ENCODE data around the gene DBN1.
A peak's percentile ranks its signal among the peaks of the same experiment; 100 is the strongest.
"Not testable (repeated sequence)": the region's sequence is repeated elsewhere in the genome, so short reads cannot be mapped to it uniquely, and the experiment has no call there.

DBN1 gene

DNA sequence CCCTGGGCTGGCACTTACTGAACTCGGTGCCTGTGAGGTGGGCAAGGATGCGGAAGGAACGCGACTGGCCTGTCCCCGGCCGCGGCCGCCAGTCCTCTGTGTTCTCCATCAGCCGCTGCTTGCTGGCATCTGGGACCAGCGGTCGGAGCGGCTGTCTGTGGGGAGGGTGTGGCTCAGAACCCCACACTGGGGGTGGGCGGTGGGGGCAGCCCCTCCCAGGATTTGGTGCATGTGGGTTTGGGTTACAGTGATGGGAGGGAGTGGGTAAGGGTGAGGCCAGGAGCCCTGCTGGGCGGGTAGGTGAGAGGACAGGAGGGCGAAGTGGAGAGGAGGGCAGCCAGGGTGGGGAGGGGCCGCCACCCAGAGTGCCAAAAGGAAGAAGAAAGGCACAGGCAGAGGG is 17.6 kb upstream of the DBN1 start:
- no peak for DNase-seq

DNA sequence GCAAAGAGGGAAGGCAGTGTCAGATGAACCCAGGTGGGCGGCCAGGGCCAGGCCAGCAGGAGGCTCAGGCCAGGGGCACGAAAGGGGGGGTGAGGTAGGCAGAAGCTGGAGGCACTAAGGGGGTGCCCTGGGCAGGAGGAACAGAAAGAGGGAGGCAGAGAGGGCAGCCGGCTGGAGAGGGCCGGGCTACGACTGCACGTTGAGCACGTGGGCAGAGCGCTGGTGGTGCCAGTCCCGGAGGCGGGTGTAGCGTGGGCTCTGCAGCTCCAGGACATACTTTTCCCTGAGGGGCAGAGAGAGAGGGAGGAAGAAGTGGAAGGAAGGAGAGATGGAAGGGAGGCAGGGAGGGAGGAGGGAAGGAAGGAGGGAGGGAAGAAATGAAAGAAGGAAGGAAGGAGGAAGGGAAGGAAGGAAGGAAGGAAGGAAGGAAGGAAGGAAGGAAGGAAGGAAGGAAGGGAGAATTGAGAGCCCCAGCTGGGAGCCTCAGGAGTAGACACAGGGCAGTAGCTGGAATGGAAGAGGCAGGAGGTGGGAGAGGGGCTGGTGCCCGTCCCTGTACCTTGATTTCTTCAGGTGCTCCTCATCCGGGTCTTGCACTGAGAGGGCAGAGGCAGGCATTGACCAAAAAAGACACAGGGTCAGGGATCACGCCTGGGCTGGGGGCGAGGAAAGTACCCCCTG is 17.0 kb upstream of the DBN1 start:
- DNase-seq: no peak

DNA sequence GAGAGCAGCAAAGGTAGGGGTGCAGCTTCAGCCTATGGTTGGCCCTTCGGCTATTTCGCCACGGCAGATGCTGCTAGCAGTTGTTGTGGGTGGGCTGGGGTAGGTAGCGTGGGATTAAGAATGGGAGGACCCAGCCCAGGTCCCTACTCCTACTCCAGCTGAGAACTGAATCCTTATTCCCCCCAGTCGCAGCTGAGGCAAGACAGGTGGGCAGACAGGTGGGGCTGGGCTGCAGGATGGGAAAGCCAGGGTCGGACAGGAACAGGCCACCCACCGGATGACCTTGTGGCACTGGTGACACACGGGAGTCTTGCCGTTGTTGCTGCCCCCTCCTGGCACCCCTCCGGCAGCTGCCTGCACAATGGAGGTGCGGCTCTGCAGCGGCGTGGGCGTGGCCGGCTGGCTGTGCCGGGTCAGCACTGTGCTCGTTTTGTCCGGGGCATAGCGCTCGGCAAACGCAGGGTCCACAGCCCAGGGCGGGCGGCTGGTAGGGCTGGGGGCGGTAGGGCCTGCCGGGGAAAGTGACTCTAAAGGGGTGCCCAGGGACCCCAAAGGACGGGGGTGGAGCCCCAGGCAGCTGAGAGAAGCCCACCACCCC is 15.8 kb upstream of the DBN1 start:
- no peak for DNase-seq

DNA sequence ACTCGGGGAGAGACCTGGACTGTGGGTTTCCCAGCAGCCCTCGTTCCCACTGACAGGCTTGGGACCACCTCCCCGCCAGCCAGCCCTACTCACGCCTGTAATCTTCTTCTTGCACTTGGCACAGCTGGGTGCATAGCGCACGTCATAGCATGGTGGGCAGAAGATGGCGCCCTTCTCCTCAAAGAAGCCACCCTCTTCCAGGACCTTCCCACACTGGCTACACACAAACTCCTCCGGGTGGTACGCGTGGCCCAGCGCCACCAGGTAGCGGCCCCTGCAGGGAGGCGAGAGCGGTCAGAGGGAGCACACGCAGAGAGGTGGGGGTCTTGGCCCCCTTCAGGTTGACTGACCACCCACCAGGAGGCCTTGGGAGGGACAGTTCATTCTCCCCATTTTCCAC is 14.5 kb upstream of the DBN1 start:
- no peak for DNase-seq

DNA sequence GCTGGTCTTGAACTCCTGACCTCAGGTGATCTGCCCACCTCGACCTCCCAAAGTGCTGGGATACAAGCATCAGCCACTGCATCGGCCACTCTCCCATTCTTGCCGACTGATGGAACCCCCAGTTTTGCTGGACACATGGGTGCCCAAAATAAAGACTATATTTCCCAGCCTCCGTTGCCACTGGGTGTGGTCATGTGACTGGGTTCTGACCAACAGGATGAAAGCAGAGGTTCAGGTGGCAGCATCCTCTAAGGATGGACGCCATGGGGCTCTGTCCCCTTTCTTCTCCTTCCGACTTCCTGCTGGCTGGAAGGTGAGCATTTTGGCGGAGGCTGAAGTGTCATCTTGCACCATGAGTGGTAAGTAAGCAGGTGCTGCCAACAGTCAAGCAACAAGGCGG is 13.7 kb upstream of the DBN1 start:
- DNase-seq: no peak

DNA sequence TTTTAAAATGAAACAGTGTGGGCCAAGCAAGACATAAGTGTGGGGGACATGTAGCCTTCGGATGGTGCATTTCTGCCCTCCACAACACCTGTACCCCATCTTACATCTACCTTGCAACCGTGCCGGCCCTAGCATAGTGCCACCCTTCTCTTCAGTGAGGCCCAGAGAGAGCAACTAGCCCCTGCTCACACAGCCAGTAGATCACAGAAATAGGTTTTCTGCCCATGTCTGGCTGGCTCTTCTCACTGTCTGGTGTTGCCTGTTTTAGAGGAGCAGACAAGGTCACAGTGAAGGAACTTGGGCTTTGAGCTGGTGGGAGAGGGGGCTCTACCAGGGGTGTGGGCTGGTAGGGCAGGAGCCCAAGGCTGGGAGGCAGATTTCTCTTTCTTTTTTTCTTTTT is 12.8 kb upstream of the DBN1 start:
- DNase-seq: no peak

DNA sequence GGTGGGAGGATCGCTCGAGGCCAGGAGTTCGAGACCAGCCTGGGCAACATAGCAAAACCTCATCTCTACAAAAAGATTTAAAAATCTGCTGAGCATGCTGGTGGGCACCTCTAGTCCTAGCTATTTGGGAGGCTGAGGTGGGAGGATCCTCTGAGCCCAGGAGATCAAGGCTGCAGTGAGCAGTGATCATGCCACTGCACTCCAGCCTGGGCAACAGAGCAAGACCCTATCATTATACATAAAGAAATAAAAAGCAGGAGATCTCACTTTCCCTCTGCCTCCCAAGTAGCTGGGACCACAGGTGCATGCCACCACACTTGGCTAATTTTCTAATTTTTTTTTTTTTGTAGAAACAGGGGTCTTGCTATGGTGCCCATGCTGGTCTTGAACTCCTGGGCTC is 12.3 kb upstream of the DBN1 start:
- DNase-seq: not testable (repeated sequence)

DNA sequence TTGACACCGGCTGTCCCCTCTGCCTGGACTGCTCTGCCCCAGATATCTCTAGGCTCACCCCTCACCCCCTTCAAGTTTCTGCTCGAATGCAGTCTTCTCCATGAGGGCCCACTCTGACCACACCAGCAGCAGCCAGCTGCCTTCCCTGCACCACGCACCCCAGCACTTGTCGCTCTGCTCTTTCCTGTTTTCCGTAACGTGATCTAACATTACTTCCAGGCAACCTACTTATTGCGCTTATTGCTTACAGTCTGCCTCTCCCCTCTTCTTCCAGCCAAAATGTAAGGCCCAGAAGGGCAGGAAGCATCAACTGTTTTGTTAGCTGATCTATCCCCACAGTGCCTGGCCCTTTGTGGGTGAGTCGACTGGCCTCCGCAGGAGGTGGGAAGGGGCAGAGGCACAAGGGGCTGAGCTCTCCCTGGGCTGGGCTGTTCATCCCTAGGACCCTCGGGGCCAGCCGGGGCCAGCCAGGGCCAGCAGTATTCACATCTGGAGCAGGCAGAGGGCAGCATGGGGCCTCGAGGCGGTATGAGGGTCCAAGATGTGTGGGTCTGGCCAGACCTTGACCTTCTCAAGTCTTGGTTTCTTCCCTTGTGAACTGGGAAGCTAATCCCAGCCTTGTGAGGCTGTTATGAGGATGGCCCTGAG is 11.6 kb upstream of the DBN1 start:
- no peak for DNase-seq

DNA sequence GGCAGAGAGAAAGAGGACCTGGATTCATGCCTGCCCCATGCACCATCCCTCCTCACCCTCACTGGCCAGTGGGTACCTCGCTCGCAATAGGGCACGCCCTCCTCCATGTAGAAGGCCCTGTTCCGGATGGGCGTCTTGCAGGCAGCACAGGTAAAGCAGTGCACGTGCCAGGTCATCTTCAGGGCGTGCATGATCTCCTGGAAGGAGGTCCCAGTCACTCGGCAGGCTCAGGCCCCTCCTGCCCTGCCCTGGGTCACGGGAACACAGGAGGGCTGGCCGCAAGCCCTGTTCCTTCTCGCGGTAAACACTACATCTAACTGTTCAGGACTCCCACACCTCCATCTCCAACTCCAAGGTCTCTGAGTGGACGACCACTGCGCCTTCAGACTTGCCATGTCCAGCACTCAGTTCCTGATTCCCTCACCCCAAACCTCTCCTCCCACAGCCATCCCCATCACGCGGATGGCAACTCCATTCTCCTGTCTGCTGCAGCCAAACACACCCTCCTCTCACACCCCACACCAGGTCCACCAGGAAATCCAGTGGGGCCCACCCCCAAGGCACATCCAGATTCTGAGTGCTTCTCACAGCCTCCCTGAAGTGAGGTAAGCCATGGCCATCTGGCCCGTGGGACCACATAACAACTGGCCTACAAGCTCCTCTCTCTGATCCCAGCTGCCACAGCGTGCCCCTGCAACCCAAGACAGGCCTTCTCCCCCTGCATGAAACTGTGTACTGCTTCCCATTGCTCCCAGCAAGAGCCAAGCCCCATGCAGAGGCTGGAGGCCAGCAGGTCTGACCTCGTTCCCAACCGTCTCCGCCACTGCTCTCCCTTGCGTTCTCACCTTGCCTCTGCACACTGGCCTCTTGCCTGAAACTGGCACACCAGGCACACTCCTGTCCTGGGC is 10.8 kb upstream of the DBN1 start:
- no peak for DNase-seq

DNA sequence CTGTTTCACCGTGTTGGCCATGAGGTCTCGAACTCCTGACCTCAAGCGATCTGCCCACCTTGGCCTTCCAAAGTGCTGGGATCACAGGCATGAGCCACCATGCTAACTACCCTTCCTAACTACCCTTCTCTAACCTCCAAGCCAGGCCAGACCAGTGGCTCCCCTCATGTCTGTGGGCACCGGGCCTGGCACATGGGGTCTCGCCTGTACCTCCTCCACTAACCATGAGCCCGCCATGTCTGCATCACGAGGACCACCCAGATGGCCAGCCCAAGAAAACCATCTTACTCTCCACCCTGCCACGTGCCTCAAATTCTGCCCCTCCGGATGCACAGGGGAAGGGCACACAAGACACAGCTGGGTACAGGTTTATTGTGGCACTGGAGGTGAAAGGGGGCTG is 9.6 kb upstream of the DBN1 start:
- no peak for DNase-seq

DNA sequence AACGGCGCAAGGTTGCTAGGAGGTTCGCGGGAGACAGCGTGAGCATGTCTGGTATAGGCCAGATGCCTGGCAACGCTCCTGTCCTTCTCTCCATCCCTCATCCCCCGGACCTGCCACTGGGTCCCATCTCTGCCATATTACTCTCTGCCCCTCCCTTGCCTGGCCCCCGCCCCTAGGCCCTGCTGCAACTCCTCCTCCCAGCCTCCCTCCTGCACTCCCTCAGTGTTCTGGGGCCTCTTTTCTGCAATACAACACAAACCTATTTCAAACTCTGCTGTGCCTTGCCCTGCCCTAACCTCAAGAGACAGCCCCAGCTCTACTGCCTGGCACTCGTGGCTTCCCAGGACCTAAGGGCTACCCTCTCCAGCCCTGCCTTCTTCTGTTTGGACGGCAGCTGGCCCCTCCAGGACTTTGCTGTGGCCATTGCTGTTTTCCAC is 8.9 kb upstream of the DBN1 start:
- DNase-seq: no peak

DNA sequence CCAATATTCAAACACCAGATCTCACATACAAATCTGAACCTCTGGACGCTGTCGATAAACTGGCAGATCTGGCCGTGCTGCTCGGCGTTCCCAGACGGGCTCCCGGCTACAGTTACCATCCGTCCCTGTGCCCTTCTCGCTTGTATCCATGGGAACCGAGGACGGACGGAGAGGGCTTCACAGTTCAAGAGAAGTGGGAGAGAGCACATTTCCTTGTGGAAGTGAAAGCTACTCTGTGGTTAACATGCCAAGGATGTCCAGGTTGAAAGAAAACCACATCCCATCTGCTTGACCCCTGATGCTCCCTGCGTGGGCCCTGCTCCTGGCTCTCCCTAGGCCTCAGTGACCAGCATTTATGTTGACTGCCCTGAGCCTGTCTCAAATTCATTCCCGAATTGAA is 6.3 kb upstream of the DBN1 start:
- DNase-seq: no peak

DNA sequence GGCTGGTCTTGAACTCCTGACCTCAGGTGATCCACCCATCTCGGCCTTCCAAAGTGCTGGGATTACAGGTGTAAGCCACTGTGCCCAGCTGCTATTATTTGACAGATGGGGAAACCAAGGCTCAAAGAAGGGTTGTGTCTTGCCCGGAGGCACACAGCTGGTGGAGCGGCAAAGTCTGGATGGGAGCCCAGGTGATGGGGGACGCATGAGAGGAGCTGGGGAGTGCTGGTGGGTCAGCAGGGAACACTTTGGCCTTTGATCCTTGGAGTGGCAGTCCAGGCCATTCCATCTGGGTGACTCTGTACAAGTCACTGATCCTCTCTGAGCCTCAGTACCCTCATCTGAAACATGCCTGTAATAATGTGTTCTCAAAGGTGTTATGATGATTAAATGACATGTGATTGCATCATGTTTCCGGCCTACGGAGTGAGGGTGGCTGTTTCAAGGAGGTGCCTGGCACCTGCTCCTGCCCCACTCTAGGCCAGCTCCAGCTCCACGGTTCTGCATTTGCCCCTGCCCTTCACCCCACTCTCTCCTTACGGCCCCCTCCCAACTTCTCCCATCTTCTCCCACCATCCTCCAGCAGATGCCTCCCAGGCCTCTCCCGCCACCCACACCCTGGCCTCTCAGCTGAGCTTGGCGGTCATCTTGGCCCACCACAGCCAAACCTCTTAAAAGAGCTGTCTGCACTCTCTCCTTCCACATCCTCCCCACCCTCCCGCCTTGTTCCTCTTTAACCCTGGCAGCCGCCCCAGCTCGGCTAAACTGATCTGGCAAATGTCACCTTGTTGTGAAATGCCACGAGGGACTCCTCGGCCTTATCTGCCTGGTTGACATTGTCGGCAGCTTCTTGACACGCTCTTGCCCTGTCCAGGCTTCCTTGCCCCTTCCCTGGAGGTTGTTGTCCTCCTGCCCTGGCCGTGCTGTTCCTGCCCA is 5.5 kb upstream of the DBN1 start:
- peak; percentile 82 for DNase-seq

DNA sequence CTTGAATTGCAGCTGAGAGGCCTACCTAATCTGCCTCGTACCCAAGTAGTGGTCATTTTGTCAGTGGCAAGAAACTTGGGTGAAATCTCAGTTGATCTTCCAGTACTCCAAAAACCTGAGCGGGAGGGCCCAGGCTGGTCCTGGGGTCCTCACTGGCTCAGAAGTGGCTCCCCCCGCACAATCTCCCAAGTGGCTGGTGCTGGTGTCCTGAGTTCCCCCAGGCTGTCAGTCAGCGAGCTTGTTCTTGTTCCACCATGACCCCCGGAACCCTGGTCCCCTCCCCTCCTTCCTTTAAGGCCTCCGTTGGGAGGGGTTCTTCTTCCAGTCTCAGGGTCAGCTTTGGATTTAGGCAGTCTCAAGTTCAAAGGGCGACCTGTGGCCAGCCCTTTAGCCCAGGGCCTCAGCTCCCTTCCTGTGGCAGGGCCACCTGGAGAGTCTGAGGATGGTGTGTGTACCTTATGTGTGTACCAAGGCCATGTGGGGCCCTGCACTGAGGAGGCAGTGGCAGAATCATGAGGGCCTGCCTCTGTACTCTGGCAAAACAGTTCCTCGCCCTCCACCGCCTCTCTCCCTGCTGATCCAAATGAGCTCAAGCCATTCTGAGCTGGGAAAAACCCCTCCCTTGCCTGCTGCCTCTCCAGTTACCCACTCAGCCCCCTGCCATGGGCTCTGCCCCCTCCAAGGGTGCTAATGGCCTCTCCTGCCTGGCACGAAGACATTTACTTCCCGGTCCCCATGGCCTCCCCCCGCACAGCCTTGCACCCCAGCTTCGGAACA is 4.5 kb upstream of the DBN1 start:
- no peak for DNase-seq

DNA sequence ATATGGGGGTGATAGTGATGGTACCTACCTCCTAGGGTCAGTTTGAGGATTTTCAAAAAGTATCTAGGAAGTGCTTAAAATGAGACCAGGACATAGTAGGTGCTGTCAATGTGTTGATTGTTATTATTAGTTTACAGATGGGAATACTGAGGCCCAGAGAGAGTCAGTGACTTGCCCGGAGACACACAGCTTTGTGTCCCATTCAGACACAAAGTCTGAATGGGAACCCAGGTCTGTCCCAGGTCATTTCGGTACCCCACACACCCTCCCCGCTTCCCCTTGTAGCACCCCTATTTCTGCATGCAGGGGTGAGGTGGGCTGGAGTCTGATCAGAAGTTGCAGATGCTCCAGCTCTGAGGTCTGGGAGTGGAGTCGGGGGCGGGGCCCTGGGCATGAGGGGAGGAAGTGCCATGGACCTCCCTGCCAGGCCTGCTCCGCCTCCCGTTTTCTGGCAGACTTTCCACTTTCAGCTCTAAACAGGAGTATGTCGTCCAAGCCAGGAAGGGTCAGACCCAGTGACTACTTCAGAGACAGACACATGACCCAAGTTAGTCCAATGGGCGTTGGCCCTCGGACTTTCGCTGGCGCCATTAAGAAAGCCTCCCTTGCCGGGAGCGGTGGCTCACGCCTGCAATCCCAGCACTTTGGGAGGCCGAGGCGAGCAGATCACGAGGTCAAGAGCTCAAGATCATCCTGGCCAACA is 3.2 kb upstream of the DBN1 start:
- no peak for DNase-seq

DNA sequence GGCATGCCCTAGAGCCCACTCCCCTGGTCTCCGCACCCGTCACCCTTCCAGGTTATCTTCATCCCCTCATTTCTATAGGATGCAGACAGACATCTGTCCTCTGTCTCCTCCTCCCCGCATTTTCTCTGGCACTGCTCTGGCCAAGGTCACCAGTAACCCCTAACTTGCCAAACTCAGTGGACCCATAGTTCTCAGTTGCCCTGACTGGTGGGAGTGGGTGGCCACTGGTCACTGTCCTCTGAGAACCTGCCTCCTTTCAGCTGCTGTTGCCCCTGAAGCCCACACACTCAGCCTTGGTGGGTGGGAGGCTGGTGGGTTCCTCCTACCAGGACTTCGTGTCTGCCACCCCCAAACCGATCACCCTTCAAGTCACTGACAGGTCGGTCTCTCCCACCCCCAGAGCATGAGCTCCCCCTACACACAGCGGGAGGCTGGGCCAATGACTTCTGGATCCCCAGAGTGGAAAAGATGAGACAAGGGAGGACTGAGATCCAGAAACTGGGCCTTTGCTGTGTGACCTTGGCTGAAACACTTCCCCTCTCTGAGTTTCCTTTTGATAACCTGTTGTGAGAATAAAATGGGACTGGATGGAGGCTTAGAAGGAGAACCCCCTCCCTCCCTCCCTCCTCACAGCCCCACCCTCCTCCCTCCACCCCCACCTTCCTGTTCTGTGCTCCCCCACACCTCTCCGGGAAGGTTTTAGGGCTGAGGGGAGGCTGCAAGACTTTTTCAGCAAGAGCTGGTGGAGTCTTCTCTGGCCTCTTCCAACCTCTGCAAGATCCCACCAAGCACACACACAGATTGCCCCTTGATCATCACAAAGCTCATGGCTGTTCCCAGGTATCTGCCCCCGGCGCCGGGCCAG is 2.4 kb upstream of the DBN1 start:
- no peak for DNase-seq

DNA sequence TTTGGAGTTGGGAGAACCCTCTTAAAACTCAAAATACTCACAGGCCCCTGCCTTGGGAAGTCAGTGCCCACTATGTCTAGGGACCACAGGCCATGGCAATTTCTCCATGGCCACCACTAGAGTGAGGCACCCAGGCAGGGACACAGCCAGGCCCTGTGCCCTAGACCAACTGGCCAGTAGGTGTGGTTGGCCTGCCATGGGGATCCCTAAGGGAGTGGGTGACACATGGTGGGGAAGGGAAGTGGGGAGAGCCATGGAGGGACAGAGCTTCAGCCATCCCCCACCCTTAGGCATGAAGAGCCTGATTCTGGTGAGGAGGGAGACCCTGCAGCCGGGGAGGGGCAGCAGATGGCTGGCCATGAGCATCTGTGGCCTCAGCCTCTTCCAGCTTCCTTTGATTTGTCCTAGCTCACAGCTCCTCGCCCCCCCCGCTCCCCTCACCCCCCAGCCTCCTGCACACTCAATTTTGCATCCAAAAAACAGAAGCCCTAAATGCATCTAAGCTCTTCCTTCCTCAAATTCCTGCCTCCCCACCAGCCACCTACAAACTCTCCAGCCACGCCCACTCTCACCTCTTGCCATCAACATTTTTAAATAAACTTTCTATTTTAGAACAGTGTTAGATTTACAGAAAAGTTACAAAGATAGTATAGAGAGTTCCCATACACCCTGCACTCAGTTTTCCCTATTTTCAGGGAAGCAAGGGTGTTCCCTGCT is 1.6 kb upstream of the DBN1 start:
- DNase-seq: no peak

DNA sequence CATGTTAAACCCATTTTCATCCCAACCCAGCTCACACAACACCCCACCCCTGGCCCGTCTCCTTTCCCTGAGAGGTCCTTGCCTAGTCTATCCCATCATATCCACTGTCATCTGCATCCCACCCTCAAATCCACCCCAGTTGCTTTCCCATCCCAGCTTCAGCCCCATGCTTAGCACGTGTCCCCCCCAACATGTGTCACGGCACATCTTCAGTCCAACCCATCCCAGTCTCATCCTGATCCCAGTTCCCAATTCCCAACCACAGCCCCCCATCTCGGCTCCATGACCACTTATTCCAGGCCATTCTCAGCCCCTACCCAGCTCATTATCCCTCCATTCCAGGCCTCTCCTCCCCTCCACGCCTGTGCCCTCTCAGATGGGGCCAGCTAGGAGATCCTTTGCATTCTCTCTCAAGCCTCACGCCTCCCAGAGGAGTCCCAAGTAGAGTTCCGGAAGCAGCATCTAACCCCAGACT is 605 bp upstream of the DBN1 start:
- DNase-seq: no peak

Measured in activated CD8-positive, alpha-beta memory T cell treated with anti-CD3 and anti-CD28 coated beads for 24 hours (primary cell).